OCI-LY7 (cell line): ENCODE measurements around the gene CLNS1A. TPM values are rescaled to one million over a fixed set of nuclear protein-coding genes. Genes with fewer than 3 reads are reported as not detected.
A peak's percentile ranks its signal among the peaks of the same experiment; 100 is the strongest.
"Not testable (repeated sequence)": the region's sequence is repeated elsewhere in the genome, so short reads cannot be mapped to it uniquely, and the experiment has no call there.

Experiments
- BruUV-seq: library from RNA; stranded (reverse); fragments of 400-500 nt; replicated peaks from 2 replicates; lab custom pipeline; 2021; lab: Mats Ljungman, UMichigan
- CTCF ChIA-PET: fragments of 300-600 bp; sonication (Branson Sonifier 250); formaldehyde crosslinking; loops from one replicate; lab custom pipeline; 2022; ENCODE audit warnings: antibody characterized with exemption; ENCODE audit not compliant: unreplicated experiment; lab: Charles Lee
- POLR2A ChIA-PET: fragments of 300-600 bp; sonication (Branson Sonifier 250); formaldehyde crosslinking; loops from one replicate; lab custom pipeline; 2022; ENCODE audit warnings: antibody characterized with exemption; lab: Charles Lee
- DNase-seq: peaks from one replicate; pipeline ENCODE4 v3.0.0-alpha.2; 2015; ENCODE audit warnings: low spot score
- H2AFZ ChIP-seq: fragments of 200-600 bp; sonication (generic), shearing (Covaris generic); 2 replicates; pipeline ENCODE4 v1.6.1; 2014; ENCODE audit warnings: mild to moderate bottlenecking, antibody characterized with exemption, low read length, moderate library complexity
- H3K27ac ChIP-seq: fragments of 200-600 bp; sonication (generic); 2 replicates; pipeline ENCODE4 v1.5.1; 2014; ENCODE audit warnings: mixed run types, low read depth, mild to moderate bottlenecking, moderate library complexity, low read length, inconsistent platforms; ENCODE audit not compliant: poor library complexity, severe bottlenecking
- H3K36me3 ChIP-seq: fragments of 200-600 bp; sonication (generic); 2 replicates; pipeline ENCODE4 v1.6.1; 2014; ENCODE audit warnings: mild to moderate bottlenecking, antibody characterized with exemption, low read length, moderate library complexity, mixed read lengths; ENCODE audit not compliant: insufficient read depth
- H3K4me1 ChIP-seq: fragments of 200-600 bp; sonication (generic); 2 replicates; pipeline ENCODE4 v1.5.1; 2014; ENCODE audit warnings: mild to moderate bottlenecking, low read length; ENCODE audit not compliant: insufficient read depth, poor library complexity, severe bottlenecking
- H3K4me2 ChIP-seq: fragments of 200-600 bp; sonication (generic); 2 replicates; pipeline ENCODE4 v1.6.1; 2014; ENCODE audit warnings: mild to moderate bottlenecking, low read length
- H3K4me3 ChIP-seq: fragments of 200-600 bp; sonication (generic); 2 replicates; pipeline ENCODE4 v1.5.1; 2014; ENCODE audit warnings: mild to moderate bottlenecking, low read depth, low read length; ENCODE audit not compliant: poor library complexity, severe bottlenecking
- H3K79me2 ChIP-seq: fragments of 200-600 bp; sonication (generic); 2 replicates; pipeline ENCODE4 v1.6.1; 2016; ENCODE audit warnings: low read depth, mild to moderate bottlenecking, low read length, moderate library complexity, mixed read lengths; ENCODE audit not compliant: insufficient read depth
- H3K9me2 ChIP-seq: fragments of 200-600 bp; sonication (generic); 2 replicates; pipeline ENCODE4 v1.6.1; 2016; ENCODE audit warnings: mild to moderate bottlenecking, low read length, mixed read lengths; ENCODE audit not compliant: insufficient read depth
- H3K9me3 ChIP-seq: fragments of 200-600 bp; sonication (generic); 2 replicates; pipeline ENCODE4 v1.6.1; 2014; ENCODE audit warnings: mild to moderate bottlenecking, mixed run types, low read length, mixed read lengths
- H4K20me1 ChIP-seq: fragments of 200-600 bp; sonication (generic); 2 replicates; pipeline ENCODE4 v1.6.1; 2014; ENCODE audit warnings: mild to moderate bottlenecking, antibody characterized with exemption, low read length, moderate library complexity, mixed read lengths; ENCODE audit not compliant: insufficient read depth
- EZH2phosphoT487 ChIP-seq: fragments of 200-600 bp; sonication (generic); IDR thresholded peaks from 2 replicates; pipeline ENCODE4 v1.6.1; 2018; ENCODE audit warnings: low read depth, borderline replicate concordance, mild to moderate bottlenecking, mixed run types, antibody characterized with exemption, low read length, moderate library complexity, mixed read lengths
- intact Hi-C: fragments of 100-400 bp; cut with micrococcal nuclease; formaldehyde crosslinking; loops from one replicate; pipeline ENCODE4 v1.10.0; 2022; ENCODE audit not compliant: unreplicated experiment
- total RNA-seq, 2 experiments: library from RNA; depleted of rRNA in 1 of 2; stranded (reverse); fragments of >200 nt in 1 of 2; shearing (Covaris generic) in 1 of 2; gene quantifications; 2 replicates each; pipeline ENCODE4 v1.2.3, GENCODE V29; 2014 to 2022
- TF ChIP-seq, protein P1 (sequence below): fragments of 200-600 bp; sonication (generic); conservative IDR thresholded peaks from 2 replicates; pipeline ENCODE4 v1.5.1; 2014; ENCODE audit warnings: mild to moderate bottlenecking, antibody characterized with exemption, low read length, moderate library complexity, mixed read lengths

Gene CLNS1A
- total RNA-seq, 2 experiments from 2014 or later, result 110 to 115 TPM

DNA sequence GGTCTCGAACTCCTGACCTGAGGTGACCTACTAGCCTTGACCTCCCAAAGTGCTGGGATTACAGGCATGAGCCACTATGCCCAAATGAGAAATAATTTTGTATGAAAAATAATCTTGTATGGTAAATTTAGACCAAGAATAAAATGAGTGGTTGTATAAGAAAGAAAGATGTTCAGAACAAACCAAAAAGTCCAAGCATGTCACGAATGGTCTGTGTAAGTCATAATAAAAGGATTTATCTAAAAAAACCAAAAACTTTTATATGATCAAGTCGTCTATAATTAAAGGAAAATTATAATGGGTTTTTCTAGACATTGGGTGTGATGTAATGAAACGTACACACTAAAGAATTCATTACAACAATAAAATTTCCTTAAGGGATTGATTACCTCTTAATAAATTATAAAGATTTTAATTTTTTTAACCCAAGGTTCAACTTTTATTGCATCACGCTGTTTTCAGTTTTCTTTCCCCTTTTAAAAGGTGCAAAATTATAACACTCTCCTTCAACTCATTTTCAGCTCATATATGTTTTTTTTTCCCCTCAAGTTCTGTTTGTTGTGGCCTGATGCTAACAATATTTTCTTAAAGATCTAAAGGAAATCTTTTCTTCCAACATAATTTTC is 56.8 kb downstream of the CLNS1A start:
- DNase-seq, result peak; percentile 68
- no peak overlapping the region for H2AFZ ChIP-seq
- H3K36me3 ChIP-seq, result no peaks in the 10 kb centered on the region
- peaks cover 38% of the 10 kb centered on the region for H3K9me3 ChIP-seq
- intact Hi-C loops, result no loop called here
- no peaks in the 10 kb centered on the region for H3K9me2 ChIP-seq
- H3K27ac ChIP-seq, result no peak overlapping the region
- no peak overlapping the region for H3K4me3 ChIP-seq
- H3K4me2 ChIP-seq, result no peak overlapping the region
- H3K79me2 ChIP-seq, result no peaks in the 10 kb centered on the region
- ChIA-PET POLR2A (no interaction called here), CTCF (no interaction called here)
- H4K20me1 ChIP-seq, result no peaks in the 10 kb centered on the region
- no peak for TF ChIP-seq EZH2phosphoT487
- TF ChIP-seq, protein P1, sequence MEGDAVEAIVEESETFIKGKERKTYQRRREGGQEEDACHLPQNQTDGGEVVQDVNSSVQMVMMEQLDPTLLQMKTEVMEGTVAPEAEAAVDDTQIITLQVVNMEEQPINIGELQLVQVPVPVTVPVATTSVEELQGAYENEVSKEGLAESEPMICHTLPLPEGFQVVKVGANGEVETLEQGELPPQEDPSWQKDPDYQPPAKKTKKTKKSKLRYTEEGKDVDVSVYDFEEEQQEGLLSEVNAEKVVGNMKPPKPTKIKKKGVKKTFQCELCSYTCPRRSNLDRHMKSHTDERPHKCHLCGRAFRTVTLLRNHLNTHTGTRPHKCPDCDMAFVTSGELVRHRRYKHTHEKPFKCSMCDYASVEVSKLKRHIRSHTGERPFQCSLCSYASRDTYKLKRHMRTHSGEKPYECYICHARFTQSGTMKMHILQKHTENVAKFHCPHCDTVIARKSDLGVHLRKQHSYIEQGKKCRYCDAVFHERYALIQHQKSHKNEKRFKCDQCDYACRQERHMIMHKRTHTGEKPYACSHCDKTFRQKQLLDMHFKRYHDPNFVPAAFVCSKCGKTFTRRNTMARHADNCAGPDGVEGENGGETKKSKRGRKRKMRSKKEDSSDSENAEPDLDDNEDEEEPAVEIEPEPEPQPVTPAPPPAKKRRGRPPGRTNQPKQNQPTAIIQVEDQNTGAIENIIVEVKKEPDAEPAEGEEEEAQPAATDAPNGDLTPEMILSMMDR, result no peak
- no peaks in the 10 kb centered on the region for H3K4me1 ChIP-seq
- no TSS peak for BruUV-seq

DNA sequence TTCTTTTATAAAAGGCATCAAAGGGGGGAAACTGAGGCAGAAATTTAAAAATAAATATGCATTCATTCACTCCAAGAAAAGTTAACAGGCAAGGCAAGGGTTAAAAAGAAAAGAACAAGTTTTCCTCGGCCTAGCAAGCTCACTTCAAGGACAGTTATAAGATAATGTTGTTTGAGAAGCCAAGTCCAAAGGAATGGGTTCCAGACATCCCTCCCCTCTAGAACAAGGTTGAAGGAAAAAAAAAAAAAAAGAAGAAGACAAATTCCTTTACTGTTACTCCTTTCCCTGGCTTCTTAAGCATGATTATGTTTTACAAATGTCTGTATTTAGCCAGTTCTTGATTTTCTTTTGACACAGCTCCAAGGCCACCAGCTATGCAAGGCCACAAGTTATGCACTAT is 62.2 kb downstream of the CLNS1A start:
- BruUV-seq, H3K79me2 ChIP-seq, H3K36me3 ChIP-seq, DNase-seq, H3K9me3 ChIP-seq, intact Hi-C loops, H3K4me2 ChIP-seq, CTCF ChIA-PET, H3K4me1 ChIP-seq, H3K9me2 ChIP-seq, POLR2A ChIA-PET, H2AFZ ChIP-seq, H3K4me3 ChIP-seq, H3K27ac ChIP-seq, H4K20me1 ChIP-seq: not testable (repeated sequence)

DNA sequence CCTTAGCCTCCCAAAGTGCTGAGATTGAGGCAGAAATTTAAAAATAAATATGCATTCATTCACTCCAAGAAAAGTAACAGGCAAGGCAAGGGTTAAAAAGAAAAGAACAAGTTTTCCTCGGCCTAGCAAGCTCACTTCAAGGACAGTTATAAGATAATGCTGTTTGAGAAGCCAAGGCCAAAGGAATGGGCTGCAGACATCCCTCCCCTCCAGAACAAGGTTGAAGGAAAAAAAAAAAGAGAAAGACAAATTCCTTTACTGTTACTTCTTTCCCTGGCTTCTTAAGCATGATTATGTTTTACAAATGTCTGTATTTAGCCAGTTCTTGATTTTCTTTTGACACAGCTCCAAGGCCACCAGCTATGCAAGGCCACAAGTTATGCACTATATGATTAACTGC is 66.7 kb downstream of the CLNS1A start:
- H2AFZ ChIP-seq, H3K79me2 ChIP-seq, H4K20me1 ChIP-seq, H3K9me3 ChIP-seq, H3K9me2 ChIP-seq, H3K4me2 ChIP-seq, H3K36me3 ChIP-seq, POLR2A ChIA-PET, DNase-seq, BruUV-seq, H3K4me1 ChIP-seq, CTCF ChIA-PET, H3K4me3 ChIP-seq, H3K27ac ChIP-seq, intact Hi-C loops: not testable (repeated sequence)

DNA sequence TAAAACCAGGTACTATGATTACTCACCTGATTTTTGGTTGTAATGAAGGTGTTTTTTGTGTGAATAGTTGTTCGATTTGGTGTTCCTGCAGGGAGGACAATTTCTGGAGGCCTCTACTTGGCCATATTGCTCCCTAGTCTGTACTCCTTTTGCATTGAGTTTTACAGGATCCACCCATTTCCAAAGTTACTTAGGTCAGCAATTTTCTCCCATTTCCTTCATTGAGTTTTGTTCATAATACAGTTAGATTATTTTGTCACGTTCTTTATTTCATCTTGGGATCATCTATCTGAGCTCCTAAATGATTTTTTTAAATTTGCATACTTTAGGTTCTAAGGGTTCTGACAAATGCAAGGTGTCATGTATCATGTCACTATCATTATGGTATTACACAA is 67.9 kb downstream of the CLNS1A start:
- H3K27ac ChIP-seq, result no peak overlapping the region
- no peak overlapping the region for H2AFZ ChIP-seq
- H3K9me3 ChIP-seq, result no peaks in the 10 kb centered on the region
- intact Hi-C loops, result no loop called here
- no peaks in the 10 kb centered on the region for H4K20me1 ChIP-seq
- ChIA-PET CTCF (no interaction called here), POLR2A (no interaction called here)
- no peaks in the 10 kb centered on the region for H3K4me1 ChIP-seq
- H3K36me3 ChIP-seq, result no peaks in the 10 kb centered on the region
- TF ChIP-seq, protein P1, result no peak
- TF ChIP-seq EZH2phosphoT487, result no peak
- H3K4me2 ChIP-seq, result no peak overlapping the region
- BruUV-seq, result no TSS peak
- H3K79me2 ChIP-seq, result no peaks in the 10 kb centered on the region
- no peak for DNase-seq
- no peaks in the 10 kb centered on the region for H3K9me2 ChIP-seq
- no peak overlapping the region for H3K4me3 ChIP-seq
